WTC11 (cell line): ENCODE measurements around the gene FBXO22. TPM values are rescaled to one million over a fixed set of nuclear protein-coding genes. Genes with fewer than 3 reads are reported as not detected.
"Not testable (repeated sequence)": the region's sequence is repeated elsewhere in the genome, so short reads cannot be mapped to it uniquely, and the experiment has no call there.

Experiments
- ATAC-seq: fragments of 200-7000 bp; cut with Tn5 transposase; 2 replicates; pipeline ENCODE4 v1.10.0; 2021; ENCODE audit warnings: mild to moderate bottlenecking, moderate library complexity
- CTCF ChIA-PET: fragments of 300-600 bp; sonication (Branson Sonifier 250); formaldehyde crosslinking; loops from one replicate; lab custom pipeline; 2021; ENCODE audit warnings: antibody characterized with exemption; lab: Charles Lee
- POLR2A ChIA-PET: fragments of 350-600 bp; sonication (Branson Sonifier 250); formaldehyde crosslinking; loops from one replicate; lab custom pipeline; 2021; ENCODE audit warnings: antibody characterized with exemption; lab: Charles Lee
- DNase-seq: peaks from one replicate; pipeline ENCODE4 v3.0.0; 2021; ENCODE audit warnings: low spot score
- H3K27ac Mint-ChIP-seq: 2 replicates; pipeline ENCODE4 v1.8.0; 2021; ENCODE audit warnings: mixed read lengths
- H3K27me3 Mint-ChIP-seq: 2 replicates; pipeline ENCODE4 v1.8.0; 2021; ENCODE audit warnings: low read depth, mild to moderate bottlenecking, moderate library complexity, mixed read lengths
- H3K36me3 Mint-ChIP-seq: 2 replicates; pipeline ENCODE4 v1.8.0; 2021; ENCODE audit warnings: mixed read lengths
- H3K4me1 Mint-ChIP-seq: 2 replicates; pipeline ENCODE4 v1.8.0; 2022; ENCODE audit warnings: mixed read lengths
- H3K4me3 Mint-ChIP-seq: 2 replicates; pipeline ENCODE4 v1.8.0; 2021; ENCODE audit warnings: mild to moderate bottlenecking, moderate library complexity, mixed read lengths
- H3K9me3 Mint-ChIP-seq: 2 replicates; pipeline ENCODE4 v1.8.0; 2021; ENCODE audit warnings: mixed read lengths
- CDX4 ChIP-seq: fragments of 250-450 bp; sonication (Bioruptor Pico); IDR thresholded peaks from 2 replicates; pipeline ENCODE4 v1.9.0; 2021; ENCODE audit warnings: moderate library complexity, mild to moderate bottlenecking, inconsistent platforms, borderline replicate concordance
- FOXP1 ChIP-seq: sonication (generic); formaldehyde crosslinking; IDR thresholded peaks from 2 replicates; pipeline ENCODE4 v1.8.0; 2022; ENCODE audit warnings: missing genetic modification reagents, mild to moderate bottlenecking, moderate library complexity, borderline replicate concordance
- HMGA2 ChIP-seq: fragments of 250-450 bp; sonication (Bioruptor Pico); IDR thresholded peaks from 2 replicates; pipeline ENCODE4 v1.4.0; 2021; ENCODE audit warnings: mild to moderate bottlenecking, moderate library complexity
- JAZF1 ChIP-seq: fragments of 250-450 bp; sonication (Bioruptor Pico); IDR thresholded peaks from 2 replicates; pipeline ENCODE4 v1.9.0; 2021; ENCODE audit warnings: moderate library complexity, mild to moderate bottlenecking, inconsistent platforms
- MYBL2 ChIP-seq: sonication (generic); formaldehyde crosslinking; IDR thresholded peaks from 2 replicates; pipeline ENCODE4 v1.8.1; 2023; ENCODE audit warnings: mild to moderate bottlenecking, moderate library complexity, missing genetic modification reagents
- PRDM15 ChIP-seq: sonication (generic); formaldehyde crosslinking; IDR thresholded peaks from 2 replicates; pipeline ENCODE4 v1.8.0; 2022; ENCODE audit warnings: missing genetic modification reagents
- SP1 ChIP-seq: sonication (generic); formaldehyde crosslinking; conservative IDR thresholded peaks from 2 replicates; pipeline ENCODE4 v1.8.1; 2022; ENCODE audit warnings: missing genetic modification reagents
- ZNF138 ChIP-seq: sonication (generic); formaldehyde crosslinking; conservative IDR thresholded peaks from 2 replicates; pipeline ENCODE4 v1.8.1; 2022; ENCODE audit warnings: mild to moderate bottlenecking, moderate library complexity, missing genetic modification reagents
- total RNA-seq: library from RNA; stranded (reverse); gene quantifications from 3 replicates; pipeline ENCODE4 v1.2.3, GENCODE V29; 2021
- TF ChIP-seq, protein P1 (sequence below): fragments of 250-450 bp; sonication (Bioruptor Pico); IDR thresholded peaks from 2 replicates; pipeline ENCODE4 v1.9.0; 2021; ENCODE audit warnings: mild to moderate bottlenecking
- TF ChIP-seq, protein P2 (sequence below): sonication (generic); formaldehyde crosslinking; IDR thresholded peaks from 2 replicates; pipeline ENCODE4 v1.8.1; 2022; ENCODE audit warnings: low read depth, mild to moderate bottlenecking, moderate library complexity, missing genetic modification reagents, borderline replicate concordance
- TF ChIP-seq, protein P3 (sequence below): fragments of 200-600 bp; IDR thresholded peaks from 2 replicates; pipeline ENCODE4 v1.8.0; 2022; ENCODE audit warnings: antibody characterized with exemption
- TF ChIP-seq, protein P4 (sequence below): fragments of 250-450 bp; sonication (Bioruptor Pico); IDR thresholded peaks from 2 replicates; pipeline ENCODE4 v1.9.0; 2021; ENCODE audit warnings: mild to moderate bottlenecking, borderline replicate concordance

Gene FBXO22
- total RNA-seq, 1 experiment from 2014 or later: 95.7 TPM

- DNase-seq (no peak), ATAC-seq (no peak)
- TF ChIP-seq, protein P1, sequence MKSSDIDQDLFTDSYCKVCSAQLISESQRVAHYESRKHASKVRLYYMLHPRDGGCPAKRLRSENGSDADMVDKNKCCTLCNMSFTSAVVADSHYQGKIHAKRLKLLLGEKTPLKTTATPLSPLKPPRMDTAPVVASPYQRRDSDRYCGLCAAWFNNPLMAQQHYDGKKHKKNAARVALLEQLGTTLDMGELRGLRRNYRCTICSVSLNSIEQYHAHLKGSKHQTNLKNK (CRISPR knock-in tag): no peak
- TF ChIP-seq JAZF1 (CRISPR knock-in tag): no peak
- TF ChIP-seq, protein P2, sequence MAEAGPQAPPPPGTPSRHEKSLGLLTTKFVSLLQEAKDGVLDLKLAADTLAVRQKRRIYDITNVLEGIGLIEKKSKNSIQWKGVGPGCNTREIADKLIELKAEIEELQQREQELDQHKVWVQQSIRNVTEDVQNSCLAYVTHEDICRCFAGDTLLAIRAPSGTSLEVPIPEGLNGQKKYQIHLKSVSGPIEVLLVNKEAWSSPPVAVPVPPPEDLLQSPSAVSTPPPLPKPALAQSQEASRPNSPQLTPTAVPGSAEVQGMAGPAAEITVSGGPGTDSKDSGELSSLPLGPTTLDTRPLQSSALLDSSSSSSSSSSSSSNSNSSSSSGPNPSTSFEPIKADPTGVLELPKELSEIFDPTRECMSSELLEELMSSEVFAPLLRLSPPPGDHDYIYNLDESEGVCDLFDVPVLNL (CRISPR knock-in tag): no peak
- no peak for TF ChIP-seq CDX4 (CRISPR knock-in tag)
- no peak for TF ChIP-seq FOXP1 (CRISPR knock-in tag)
- no peak for TF ChIP-seq SP1
- TF ChIP-seq ZNF138 (CRISPR knock-in tag): no peak
- TF ChIP-seq, protein P3, sequence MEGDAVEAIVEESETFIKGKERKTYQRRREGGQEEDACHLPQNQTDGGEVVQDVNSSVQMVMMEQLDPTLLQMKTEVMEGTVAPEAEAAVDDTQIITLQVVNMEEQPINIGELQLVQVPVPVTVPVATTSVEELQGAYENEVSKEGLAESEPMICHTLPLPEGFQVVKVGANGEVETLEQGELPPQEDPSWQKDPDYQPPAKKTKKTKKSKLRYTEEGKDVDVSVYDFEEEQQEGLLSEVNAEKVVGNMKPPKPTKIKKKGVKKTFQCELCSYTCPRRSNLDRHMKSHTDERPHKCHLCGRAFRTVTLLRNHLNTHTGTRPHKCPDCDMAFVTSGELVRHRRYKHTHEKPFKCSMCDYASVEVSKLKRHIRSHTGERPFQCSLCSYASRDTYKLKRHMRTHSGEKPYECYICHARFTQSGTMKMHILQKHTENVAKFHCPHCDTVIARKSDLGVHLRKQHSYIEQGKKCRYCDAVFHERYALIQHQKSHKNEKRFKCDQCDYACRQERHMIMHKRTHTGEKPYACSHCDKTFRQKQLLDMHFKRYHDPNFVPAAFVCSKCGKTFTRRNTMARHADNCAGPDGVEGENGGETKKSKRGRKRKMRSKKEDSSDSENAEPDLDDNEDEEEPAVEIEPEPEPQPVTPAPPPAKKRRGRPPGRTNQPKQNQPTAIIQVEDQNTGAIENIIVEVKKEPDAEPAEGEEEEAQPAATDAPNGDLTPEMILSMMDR: no peak
- TF ChIP-seq HMGA2 (CRISPR knock-in tag): no peak
- TF ChIP-seq PRDM15 (CRISPR knock-in tag): no peak
- TF ChIP-seq, protein P4, sequence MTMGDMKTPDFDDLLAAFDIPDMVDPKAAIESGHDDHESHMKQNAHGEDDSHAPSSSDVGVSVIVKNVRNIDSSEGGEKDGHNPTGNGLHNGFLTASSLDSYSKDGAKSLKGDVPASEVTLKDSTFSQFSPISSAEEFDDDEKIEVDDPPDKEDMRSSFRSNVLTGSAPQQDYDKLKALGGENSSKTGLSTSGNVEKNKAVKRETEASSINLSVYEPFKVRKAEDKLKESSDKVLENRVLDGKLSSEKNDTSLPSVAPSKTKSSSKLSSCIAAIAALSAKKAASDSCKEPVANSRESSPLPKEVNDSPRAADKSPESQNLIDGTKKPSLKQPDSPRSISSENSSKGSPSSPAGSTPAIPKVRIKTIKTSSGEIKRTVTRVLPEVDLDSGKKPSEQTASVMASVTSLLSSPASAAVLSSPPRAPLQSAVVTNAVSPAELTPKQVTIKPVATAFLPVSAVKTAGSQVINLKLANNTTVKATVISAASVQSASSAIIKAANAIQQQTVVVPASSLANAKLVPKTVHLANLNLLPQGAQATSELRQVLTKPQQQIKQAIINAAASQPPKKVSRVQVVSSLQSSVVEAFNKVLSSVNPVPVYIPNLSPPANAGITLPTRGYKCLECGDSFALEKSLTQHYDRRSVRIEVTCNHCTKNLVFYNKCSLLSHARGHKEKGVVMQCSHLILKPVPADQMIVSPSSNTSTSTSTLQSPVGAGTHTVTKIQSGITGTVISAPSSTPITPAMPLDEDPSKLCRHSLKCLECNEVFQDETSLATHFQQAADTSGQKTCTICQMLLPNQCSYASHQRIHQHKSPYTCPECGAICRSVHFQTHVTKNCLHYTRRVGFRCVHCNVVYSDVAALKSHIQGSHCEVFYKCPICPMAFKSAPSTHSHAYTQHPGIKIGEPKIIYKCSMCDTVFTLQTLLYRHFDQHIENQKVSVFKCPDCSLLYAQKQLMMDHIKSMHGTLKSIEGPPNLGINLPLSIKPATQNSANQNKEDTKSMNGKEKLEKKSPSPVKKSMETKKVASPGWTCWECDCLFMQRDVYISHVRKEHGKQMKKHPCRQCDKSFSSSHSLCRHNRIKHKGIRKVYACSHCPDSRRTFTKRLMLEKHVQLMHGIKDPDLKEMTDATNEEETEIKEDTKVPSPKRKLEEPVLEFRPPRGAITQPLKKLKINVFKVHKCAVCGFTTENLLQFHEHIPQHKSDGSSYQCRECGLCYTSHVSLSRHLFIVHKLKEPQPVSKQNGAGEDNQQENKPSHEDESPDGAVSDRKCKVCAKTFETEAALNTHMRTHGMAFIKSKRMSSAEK (CRISPR knock-in tag): no peak
- TF ChIP-seq MYBL2 (CRISPR knock-in tag): no peak
- ChIA-PET POLR2A (no interaction called here), CTCF (interaction anchor here (0.5 to 1.6 kb wide), 6 partner anchors 16 to 426 kb away, joined by 3 to 5 read pairs (median 4); no protein-coding TSS in a partner anchor)
- no peaks in the 10 kb centered on the region for H3K9me3 Mint-ChIP-seq
- H3K4me3 Mint-ChIP-seq: no peak overlapping the region
- H3K36me3 Mint-ChIP-seq: peaks cover 37% of the 10 kb centered on the region
- peaks cover 90% of the 10 kb centered on the region for H3K4me1 Mint-ChIP-seq
- H3K27ac Mint-ChIP-seq: peak overlapping the region; percentile 42; the same call in 1 of the 2 replicates
- H3K27me3 Mint-ChIP-seq: no peaks in the 10 kb centered on the region
Measured at GRCh38 chr15:75869446-75869845, 34.2 kb upstream of the FBXO22 start.

- CTCF ChIA-PET, DNase-seq, POLR2A ChIA-PET, H3K27me3 Mint-ChIP-seq, H3K4me3 Mint-ChIP-seq, H3K9me3 Mint-ChIP-seq, ATAC-seq: not testable (repeated sequence)
- H3K4me1 Mint-ChIP-seq: peaks cover 74% of the 10 kb centered on the region
- H3K27ac Mint-ChIP-seq: peak overlapping the region; percentile 78
- H3K36me3 Mint-ChIP-seq: peaks cover 51% of the 10 kb centered on the region
Measured at GRCh38 chr15:75871589-75871988, 32.1 kb upstream of the FBXO22 start.
